ENCODE measurements around the gene ATP8B4.

The ATP8B4 gene

DNA sequence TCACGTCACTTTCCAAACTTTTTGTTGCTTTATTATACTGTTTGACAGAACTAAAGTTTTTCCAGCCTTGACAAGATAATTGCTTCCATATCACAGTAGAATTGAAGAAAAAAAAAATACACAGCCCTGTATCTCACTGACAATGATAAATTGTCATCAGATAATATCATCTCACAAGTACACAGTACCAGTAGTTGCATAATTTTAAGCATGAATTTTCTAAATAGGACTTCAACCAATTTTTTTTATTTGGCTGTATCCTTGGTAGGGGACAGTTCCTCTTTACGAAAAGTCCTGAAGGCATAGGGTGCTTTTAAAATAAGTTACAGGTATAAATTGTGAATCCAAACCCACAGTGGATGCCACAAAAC is 230.7 kb downstream of the ATP8B4 start:
- no peaks in the 10 kb centered on the region for H3F3A ChIP-seq (ENCODE audit: insufficient read depth)

DNA sequence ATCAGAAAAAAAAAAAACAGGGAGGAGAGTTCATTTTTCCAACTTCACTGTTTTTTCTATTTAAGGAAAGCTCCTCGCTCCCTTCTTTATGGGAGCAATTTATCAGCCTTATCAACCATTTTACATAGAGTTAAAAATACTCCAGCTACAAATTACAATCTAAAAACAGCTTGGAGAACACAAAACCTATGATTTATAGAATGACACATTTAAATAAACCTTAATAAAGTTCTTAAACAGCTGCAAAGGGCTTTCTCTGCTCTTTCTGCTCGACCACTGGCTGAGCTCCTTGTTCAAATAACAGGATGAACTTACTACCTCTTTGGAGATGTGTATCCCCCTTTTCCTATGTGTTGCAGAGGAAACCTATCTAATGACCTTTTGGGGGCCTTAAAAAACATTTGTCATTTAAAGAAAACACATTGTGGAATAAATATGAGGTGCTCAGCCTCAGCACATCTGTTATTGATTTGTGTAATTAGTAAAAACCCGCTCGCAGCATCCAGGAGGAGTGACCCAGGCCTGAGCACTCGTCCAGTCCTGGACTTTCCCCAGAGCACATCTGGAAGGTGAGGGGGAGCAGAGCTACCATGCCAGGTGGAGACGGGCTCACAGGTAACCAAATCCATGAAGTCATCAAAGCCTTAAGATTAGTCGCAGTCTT is 231.2 kb downstream of the ATP8B4 start:
- Histone ChIP-seq H3K27me3 (ENCODE audit: low read length) (no peaks in the 10 kb centered on the region), H3K4me3 (ENCODE audit: insufficient read depth, low read length, poor library complexity, severe bottlenecking) (no peak overlapping the region), H4K20me1 (ENCODE audit: low read depth, low read length) (no peaks in the 10 kb centered on the region), H3K4me2 (ENCODE audit: low read depth, low read length, poor library complexity, severe bottlenecking) (no peak overlapping the region), H2AFZ (ENCODE audit: low read depth, low read length, severe bottlenecking) (no peak overlapping the region), H3K27ac (ENCODE audit: low read depth, low read length) (no peak overlapping the region), H3K36me3 (ENCODE audit: low read length) (no peaks in the 10 kb centered on the region), H3K79me2 (ENCODE audit: insufficient read depth, low read length) (no peaks in the 10 kb centered on the region), H3K9me2 (replicated peaks; ENCODE audit: insufficient read depth, low read length) (no peaks in the 10 kb centered on the region), H3K9ac (ENCODE audit: low read length) (no peak overlapping the region), H3F3A (ENCODE audit: insufficient read depth) (no peaks in the 10 kb centered on the region), H3K9me3 (ENCODE audit: insufficient read depth, low read length) (no peaks in the 10 kb centered on the region)
- no peak for TF ChIP-seq EZH2phosphoT487 (conservative IDR thresholded peaks at IDR 0.05; ENCODE audit: low read length)
- TF ChIP-seq, protein P1, sequence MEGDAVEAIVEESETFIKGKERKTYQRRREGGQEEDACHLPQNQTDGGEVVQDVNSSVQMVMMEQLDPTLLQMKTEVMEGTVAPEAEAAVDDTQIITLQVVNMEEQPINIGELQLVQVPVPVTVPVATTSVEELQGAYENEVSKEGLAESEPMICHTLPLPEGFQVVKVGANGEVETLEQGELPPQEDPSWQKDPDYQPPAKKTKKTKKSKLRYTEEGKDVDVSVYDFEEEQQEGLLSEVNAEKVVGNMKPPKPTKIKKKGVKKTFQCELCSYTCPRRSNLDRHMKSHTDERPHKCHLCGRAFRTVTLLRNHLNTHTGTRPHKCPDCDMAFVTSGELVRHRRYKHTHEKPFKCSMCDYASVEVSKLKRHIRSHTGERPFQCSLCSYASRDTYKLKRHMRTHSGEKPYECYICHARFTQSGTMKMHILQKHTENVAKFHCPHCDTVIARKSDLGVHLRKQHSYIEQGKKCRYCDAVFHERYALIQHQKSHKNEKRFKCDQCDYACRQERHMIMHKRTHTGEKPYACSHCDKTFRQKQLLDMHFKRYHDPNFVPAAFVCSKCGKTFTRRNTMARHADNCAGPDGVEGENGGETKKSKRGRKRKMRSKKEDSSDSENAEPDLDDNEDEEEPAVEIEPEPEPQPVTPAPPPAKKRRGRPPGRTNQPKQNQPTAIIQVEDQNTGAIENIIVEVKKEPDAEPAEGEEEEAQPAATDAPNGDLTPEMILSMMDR (IDR thresholded peaks at IDR 0.05; ENCODE audit: insufficient read depth, low read length, poor library complexity, severe bottlenecking), result no peak

More for the DNA sequence above, 230.7 kb downstream of the ATP8B4 start:
- Histone ChIP-seq H3K27ac (ENCODE audit: low read depth, low read length) (no peak overlapping the region), H3K9me2 (replicated peaks; ENCODE audit: insufficient read depth, low read length) (no peaks in the 10 kb centered on the region), H3K9me3 (ENCODE audit: insufficient read depth, low read length) (no peaks in the 10 kb centered on the region), H3K9ac (ENCODE audit: low read length) (no peak overlapping the region), H4K20me1 (ENCODE audit: low read depth, low read length) (no peaks in the 10 kb centered on the region), H3K36me3 (ENCODE audit: low read length) (no peaks in the 10 kb centered on the region), H3K27me3 (ENCODE audit: low read length) (no peaks in the 10 kb centered on the region), H3K4me3 (ENCODE audit: insufficient read depth, low read length, poor library complexity, severe bottlenecking) (no peak overlapping the region), H3K79me2 (ENCODE audit: insufficient read depth, low read length) (no peaks in the 10 kb centered on the region), H3K4me2 (ENCODE audit: low read depth, low read length, poor library complexity, severe bottlenecking) (no peak overlapping the region), H2AFZ (ENCODE audit: low read depth, low read length, severe bottlenecking) (no peak overlapping the region)
- TF ChIP-seq, protein P1 (IDR thresholded peaks at IDR 0.05; ENCODE audit: insufficient read depth, low read length, poor library complexity, severe bottlenecking), result no peak
- TF ChIP-seq EZH2phosphoT487 (conservative IDR thresholded peaks at IDR 0.05; ENCODE audit: low read length), result no peak

DNA sequence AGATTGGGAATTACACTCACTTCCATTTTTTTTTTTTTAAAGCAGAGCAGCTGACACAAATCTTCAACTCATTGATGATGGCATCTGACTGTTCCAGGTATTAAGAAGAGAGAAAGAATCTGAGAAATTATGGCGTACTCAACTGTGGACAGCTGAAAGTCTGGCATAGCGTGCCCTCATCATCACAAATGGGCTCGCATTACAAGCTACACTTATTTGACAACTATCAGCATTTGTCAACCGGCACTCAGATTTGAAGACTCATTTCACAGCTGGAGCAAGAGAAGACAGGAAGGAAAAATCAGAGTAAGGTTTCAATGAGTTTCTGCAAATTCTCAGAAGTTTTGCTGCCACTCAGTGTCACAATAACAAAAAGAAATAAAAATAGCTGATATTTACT is 235.9 kb downstream of the ATP8B4 start:
- no peaks in the 10 kb centered on the region for H4K20me1 ChIP-seq (ENCODE audit: low read depth, low read length)
- H3K9me2 ChIP-seq (replicated peaks; ENCODE audit: insufficient read depth, low read length), result no peaks in the 10 kb centered on the region
- H3K9ac ChIP-seq (ENCODE audit: low read length), result no peak overlapping the region
- no peaks in the 10 kb centered on the region for H3K9me3 ChIP-seq (ENCODE audit: insufficient read depth, low read length)
- no peaks in the 10 kb centered on the region for H3K79me2 ChIP-seq (ENCODE audit: insufficient read depth, low read length)
- TF ChIP-seq, protein P1 (IDR thresholded peaks at IDR 0.05; ENCODE audit: insufficient read depth, low read length, poor library complexity, severe bottlenecking), result no peak
- H3K4me2 ChIP-seq (ENCODE audit: low read depth, low read length, poor library complexity, severe bottlenecking), result no peak overlapping the region
- no peak overlapping the region for H2AFZ ChIP-seq (ENCODE audit: low read depth, low read length, severe bottlenecking)
- no peaks in the 10 kb centered on the region for H3K36me3 ChIP-seq (ENCODE audit: low read length)
- no peaks in the 10 kb centered on the region for H3K27me3 ChIP-seq (ENCODE audit: low read length)
- no peak overlapping the region for H3K27ac ChIP-seq (ENCODE audit: low read depth, low read length)
- no peaks in the 10 kb centered on the region for H3F3A ChIP-seq (ENCODE audit: insufficient read depth)
- no peak overlapping the region for H3K4me3 ChIP-seq (ENCODE audit: insufficient read depth, low read length, poor library complexity, severe bottlenecking)

Measured in SU-DHL-6 (cell line).